ENCODE data around the gene ARNT2. TPM values are rescaled to one million over a fixed set of nuclear protein-coding genes. Genes with fewer than 3 reads are reported as not detected.
A peak's percentile ranks its signal among the peaks of the same experiment; 100 is the strongest.

Gene ARNT2
- total and polyA plus RNA-seq, 3 donors from 2014 or later, result 34.3 to 58.7 (median 50.2) TPM

DNA sequence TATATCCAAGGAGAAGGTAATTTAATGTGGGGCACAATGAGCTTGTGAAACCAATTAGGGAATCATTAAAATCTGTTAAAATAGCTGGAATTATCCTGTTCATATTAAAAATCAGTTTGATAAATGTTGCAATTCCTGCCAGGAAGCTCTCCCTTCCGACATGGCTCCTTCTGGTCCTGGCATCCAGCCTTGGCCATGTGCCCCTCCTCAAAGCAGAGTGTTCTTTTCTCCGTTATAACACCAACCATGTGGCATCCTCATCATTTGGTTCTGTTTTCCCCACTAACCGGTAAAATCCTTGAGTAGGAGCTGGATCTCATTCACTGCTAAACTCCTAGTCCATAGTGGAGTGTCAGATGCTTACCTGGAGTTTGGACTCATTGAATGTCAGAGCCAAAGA lies 127.2 kb downstream of the ARNT2 start:
- intact Hi-C loops (cut with DNase I; ENCODE audit: low total_unique reads), result no loop called here
- Histone ChIP-seq H3K27ac (no peak overlapping the region), H3K9me3 (no peaks in the 10 kb centered on the region), H3K4me3 (no peak overlapping the region), H3K36me3 (ENCODE audit: low read depth, missing control alignments) (no peaks in the 10 kb centered on the region), H3K27me3 (no peaks in the 10 kb centered on the region), H3K4me1 (peaks cover 3% of the 10 kb centered on the region)
- WGBS, 2 donors, result 39 to 44% methylated on average over 3 of the region's 3 CpGs
- no peak for TF ChIP-seq CTCF (IDR thresholded peaks at IDR 0.05)
- TF ChIP-seq POLR2A (IDR thresholded peaks at IDR 0.05), result no peak
- peak; percentile 42 for DNase-seq

- peaks cover 3% of the 10 kb centered on the region for H3K4me1 ChIP-seq
- H3K36me3 ChIP-seq (ENCODE audit: low read depth, missing control alignments), result no peaks in the 10 kb centered on the region
- no peaks in the 10 kb centered on the region for H3K9me3 ChIP-seq
- TF ChIP-seq POLR2A (IDR thresholded peaks at IDR 0.05) (no peak), CTCF (IDR thresholded peaks at IDR 0.05) (no peak)
- peak overlapping the region in 1 of 2 donors; percentile 47 for H3K27ac ChIP-seq
- no peaks in the 10 kb centered on the region for H3K27me3 ChIP-seq
- 49 to 54% methylated on average over 7 of the region's 7 CpGs for WGBS, 2 donors
- DNase-seq, result peak; percentile 71
- no peak overlapping the region for H3K4me3 ChIP-seq
- intact Hi-C loops (cut with DNase I; ENCODE audit: low total_unique reads), result no loop called here
These were observed 127.6 kb downstream of the ARNT2 start for GRCh38 chr15:80531796-80532195.

GRCh38 chr15:80533790-80534333 lies 129.7 kb downstream of the ARNT2 start:
- Histone ChIP-seq H3K4me1 (peaks cover 3% of the 10 kb centered on the region), H3K4me3 (no peak overlapping the region), H3K36me3 (ENCODE audit: low read depth, missing control alignments) (no peaks in the 10 kb centered on the region), H3K27ac (no peak overlapping the region), H3K9me3 (no peaks in the 10 kb centered on the region), H3K27me3 (no peaks in the 10 kb centered on the region)
- 89 to 92% methylated on average over 4 of the region's 4 CpGs for WGBS, 2 donors
- intact Hi-C loops (cut with DNase I; ENCODE audit: low total_unique reads), result no loop called here
- no peak for DNase-seq
- no peak for TF ChIP-seq POLR2A (IDR thresholded peaks at IDR 0.05)
- no peak for TF ChIP-seq CTCF (IDR thresholded peaks at IDR 0.05)

- DNase-seq, result no peak
- no peak overlapping the region for H3K4me3 ChIP-seq
- TF ChIP-seq POLR2A (IDR thresholded peaks at IDR 0.05), result no peak
- no peak for TF ChIP-seq CTCF (IDR thresholded peaks at IDR 0.05)
- H3K27me3 ChIP-seq, result no peaks in the 10 kb centered on the region
- peaks cover 3% of the 10 kb centered on the region for H3K4me1 ChIP-seq
- no peaks in the 10 kb centered on the region for H3K9me3 ChIP-seq
- H3K27ac ChIP-seq, result no peak overlapping the region
- 86 to 87% methylated on average over 5 of the region's 5 CpGs for WGBS, 2 donors
- no peaks in the 10 kb centered on the region for H3K36me3 ChIP-seq (ENCODE audit: low read depth, missing control alignments)
- intact Hi-C loops (cut with DNase I; ENCODE audit: low total_unique reads), result no loop called here
These were observed 132.0 kb downstream of the ARNT2 start for GRCh38 chr15:80536231-80536630.

- no peak for TF ChIP-seq CTCF (IDR thresholded peaks at IDR 0.05)
- TF ChIP-seq POLR2A (IDR thresholded peaks at IDR 0.05), result no peak
- Histone ChIP-seq H3K36me3 (ENCODE audit: low read depth, missing control alignments) (no peaks in the 10 kb centered on the region), H3K9me3 (no peaks in the 10 kb centered on the region), H3K4me1 (peaks cover 3% of the 10 kb centered on the region), H3K27me3 (no peaks in the 10 kb centered on the region), H3K4me3 (no peak overlapping the region), H3K27ac (no peak overlapping the region)
- DNase-seq, result no peak
- intact Hi-C loops (cut with DNase I; ENCODE audit: low total_unique reads), result no loop called here
- WGBS, 2 donors, result 94 to 96% methylated on average over 2 of the region's 2 CpGs
These were observed 132.5 kb downstream of the ARNT2 start for GRCh38 chr15:80536716-80537115.

All from testis (tissue), 3 donors.